Mesendoderm (in vitro differentiated cells): Measurements from ENCODE around the gene CPEB3.
"Not testable (repeated sequence)": the region's sequence is repeated elsewhere in the genome, so short reads cannot be mapped to it uniquely, and the experiment has no call there.

Experiments
- DNase-seq: peaks from one replicate; pipeline ENCODE4 v3.0.0; 2013
- H2AK5ac ChIP-seq: 2 replicates; pipeline ENCODE4 v1.6.1; 2013; ENCODE audit warnings: low read length, inconsistent platforms
- H2BK120ac ChIP-seq: 2 replicates; pipeline ENCODE4 v1.6.1; 2013; ENCODE audit warnings: low read depth, mild to moderate bottlenecking, low read length, moderate library complexity, mixed read lengths
- H2BK15ac ChIP-seq: replicated peaks from 2 replicates; pipeline ENCODE4 v1.6.1; 2013; ENCODE audit warnings: low read depth, mild to moderate bottlenecking, moderate library complexity
- H2BK5ac ChIP-seq: 2 replicates; pipeline ENCODE4 v1.6.1; 2013; ENCODE audit warnings: low read length, inconsistent platforms
- H3K18ac ChIP-seq: 2 replicates; pipeline ENCODE4 v1.6.1; 2013; ENCODE audit warnings: mild to moderate bottlenecking, low read length, mixed read lengths
- H3K23ac ChIP-seq: one replicate; pipeline ENCODE4 v1.6.1; 2013; ENCODE audit warnings: low read length
- H3K27ac ChIP-seq: 2 replicates; pipeline ENCODE4 v1.5.1; 2013; ENCODE audit warnings: low read depth, mild to moderate bottlenecking, inconsistent platforms, low read length, moderate library complexity
- H3K27me3 ChIP-seq: 2 replicates; pipeline ENCODE4 v1.6.1; 2013; ENCODE audit warnings: low read length, control low read depth, mild to moderate bottlenecking, inconsistent platforms; ENCODE audit not compliant: insufficient read depth, poor library complexity
- H3K36me3 ChIP-seq: 2 replicates; pipeline ENCODE4 v1.6.1; 2013; ENCODE audit warnings: low read length, inconsistent platforms; ENCODE audit not compliant: control insufficient read depth, insufficient read depth
- H3K4ac ChIP-seq: one replicate; pipeline ENCODE4 v1.6.1; 2013; ENCODE audit warnings: low read depth, mild to moderate bottlenecking, low read length, moderate library complexity
- H3K4me1 ChIP-seq: 2 replicates; pipeline ENCODE4 v1.6.1; 2013; ENCODE audit warnings: low read depth, low read length, inconsistent platforms; ENCODE audit not compliant: control insufficient read depth
- H3K4me2 ChIP-seq: 2 replicates; pipeline ENCODE4 v1.6.1; 2013; ENCODE audit warnings: low read length
- H3K4me3 ChIP-seq: 2 replicates; pipeline ENCODE4 v1.5.1; 2013; ENCODE audit warnings: mild to moderate bottlenecking, low read length
- H3K56ac ChIP-seq: one replicate; pipeline ENCODE4 v1.6.1; 2013; ENCODE audit warnings: low read length
- H3K79me1 ChIP-seq: 2 replicates; pipeline ENCODE4 v1.6.1; 2013; ENCODE audit warnings: low read length, inconsistent platforms
- H3K79me2 ChIP-seq: 2 replicates; pipeline ENCODE4 v1.6.1; 2013; ENCODE audit warnings: mild to moderate bottlenecking, low read length; ENCODE audit not compliant: control insufficient read depth, insufficient read depth
- H3K9ac ChIP-seq: 2 replicates; pipeline ENCODE4 v1.6.1; 2013; ENCODE audit warnings: low read length, inconsistent platforms
- H4K5ac ChIP-seq: one replicate; pipeline ENCODE4 v1.6.1; 2013; ENCODE audit warnings: low read length
- H4K8ac ChIP-seq: one replicate; pipeline ENCODE4 v1.6.1; 2013; ENCODE audit warnings: low read depth, mild to moderate bottlenecking, control low read depth, low read length, moderate library complexity
- WGBS: extraction: QIAGEN DNeasy Blood & Tissue Kit; methylation state at CpG from one replicate; pipeline ENCODE4 v1.1.7; 2013; ENCODE audit warnings: low lambda C conversion rate, missing lambda C conversion rate; ENCODE audit not compliant: insufficient coverage; ENCODE audit errors: extremely low coverage; 5-methylcytosine and 5-hydroxymethylcytosine counted together

CPEB3 gene

DNA sequence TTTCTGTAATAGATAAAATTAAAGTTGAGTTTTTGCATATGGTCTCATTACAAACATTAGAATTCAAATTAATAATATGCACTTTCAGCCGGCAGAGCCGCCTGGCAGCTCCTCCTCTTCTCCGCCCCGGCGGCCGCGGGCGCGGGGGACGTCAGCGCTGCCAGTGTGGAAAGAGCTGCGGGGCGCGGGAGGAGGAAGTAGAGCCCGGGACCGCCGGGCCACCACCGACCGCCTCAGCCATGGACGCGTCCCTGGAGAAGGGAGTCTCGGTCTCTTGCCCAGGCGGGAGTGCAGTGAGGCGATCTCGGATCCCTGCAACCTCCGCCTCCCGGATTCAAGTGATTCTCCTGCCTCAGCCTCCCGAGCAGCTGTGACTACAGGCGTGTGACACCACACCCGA lies 176.0 kb downstream of the CPEB3 start:
- not testable (repeated sequence) for H3K27me3 ChIP-seq

DNA sequence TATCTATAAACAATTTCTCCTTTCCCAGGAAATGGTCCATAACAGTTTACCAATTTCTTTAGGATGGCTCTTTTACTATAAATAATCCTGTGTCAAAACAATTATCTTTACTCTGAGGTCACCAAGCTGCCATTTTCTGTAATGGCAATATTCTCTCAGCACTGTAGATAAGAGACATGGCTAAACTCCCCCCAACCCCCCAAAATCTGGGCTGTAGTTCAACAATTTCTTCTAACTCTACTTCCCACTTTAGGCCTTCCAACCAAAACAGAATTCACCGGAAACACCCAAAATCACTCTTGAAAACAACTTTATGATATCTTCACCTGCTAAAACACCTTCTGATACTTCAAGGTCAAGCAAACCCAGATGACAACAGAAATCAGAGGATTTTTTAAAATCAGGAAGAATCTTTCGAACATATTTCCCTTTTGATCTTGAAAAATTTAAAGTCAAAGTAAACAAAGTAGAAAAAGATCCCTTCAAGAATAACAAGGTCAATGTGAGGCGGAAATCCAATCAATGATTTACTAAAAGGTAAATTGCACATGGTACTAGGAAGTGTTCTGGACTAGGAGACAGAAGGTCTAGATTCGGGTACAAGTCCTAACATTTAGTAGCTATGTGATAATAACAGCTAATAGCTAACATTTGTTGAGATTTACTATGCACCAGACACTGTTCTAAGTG lies 176.8 kb downstream of the CPEB3 start:
- H3K18ac ChIP-seq, result no peak overlapping the region
- H3K4me2 ChIP-seq, result no peak overlapping the region
- H3K9ac ChIP-seq, result no peak overlapping the region
- WGBS, result no CpG with 5 or more reads among the region's 4 CpGs
- H3K4me1 ChIP-seq, result peaks cover 2% of the 10 kb centered on the region
- no peak overlapping the region for H2BK5ac ChIP-seq
- no peak overlapping the region for H4K5ac ChIP-seq
- no peak overlapping the region for H4K8ac ChIP-seq
- no peaks in the 10 kb centered on the region for H3K79me2 ChIP-seq
- DNase-seq, result no peak
- H3K27me3 ChIP-seq, result no peaks in the 10 kb centered on the region
- H2BK120ac ChIP-seq, result no peak overlapping the region
- no peak overlapping the region for H2BK15ac ChIP-seq
- no peak overlapping the region for H3K23ac ChIP-seq
- no peak overlapping the region for H3K4me3 ChIP-seq
- no peaks in the 10 kb centered on the region for H3K79me1 ChIP-seq
- H3K36me3 ChIP-seq, result no peaks in the 10 kb centered on the region
- H3K27ac ChIP-seq, result no peak overlapping the region
- no peak overlapping the region for H3K56ac ChIP-seq
- no peak overlapping the region for H2AK5ac ChIP-seq
- no peak overlapping the region for H3K4ac ChIP-seq

More for the DNA sequence above, 176.0 kb downstream of the CPEB3 start:
- not testable (repeated sequence) for H3K79me1 ChIP-seq, H3K27ac ChIP-seq, H2AK5ac ChIP-seq, H4K8ac ChIP-seq, H3K4me3 ChIP-seq, H3K18ac ChIP-seq, H3K4me1 ChIP-seq, H3K23ac ChIP-seq, H3K56ac ChIP-seq, H2BK120ac ChIP-seq, H2BK15ac ChIP-seq, H2BK5ac ChIP-seq, H3K4ac ChIP-seq, DNase-seq, H3K9ac ChIP-seq, H3K4me2 ChIP-seq, H4K5ac ChIP-seq, H3K36me3 ChIP-seq, H3K79me2 ChIP-seq
- no CpG with 5 or more reads among the region's 30 CpGs for WGBS

DNA sequence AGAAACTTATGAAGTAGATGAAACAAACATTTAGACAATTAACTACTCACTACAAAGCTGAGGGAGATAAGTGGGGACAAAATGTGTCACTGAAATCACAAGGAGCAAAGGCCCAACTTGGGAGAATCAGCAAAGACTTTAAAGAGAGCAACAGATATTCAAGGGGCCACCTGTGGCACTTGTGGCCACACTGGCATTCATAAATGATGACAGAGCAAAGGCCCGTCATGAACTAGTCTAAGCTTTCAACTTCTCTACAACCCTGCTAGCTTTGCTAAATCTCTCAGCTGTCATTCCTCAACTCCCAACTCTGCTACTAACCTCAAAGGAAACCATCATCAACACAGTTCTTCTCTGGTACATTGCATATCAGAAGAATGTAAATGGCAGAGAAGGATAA lies 178.4 kb downstream of the CPEB3 start:
- no CpG with 5 or more reads among the region's 1 CpG for WGBS
- no peak for DNase-seq
- no peak overlapping the region for H3K27ac ChIP-seq

DNA sequence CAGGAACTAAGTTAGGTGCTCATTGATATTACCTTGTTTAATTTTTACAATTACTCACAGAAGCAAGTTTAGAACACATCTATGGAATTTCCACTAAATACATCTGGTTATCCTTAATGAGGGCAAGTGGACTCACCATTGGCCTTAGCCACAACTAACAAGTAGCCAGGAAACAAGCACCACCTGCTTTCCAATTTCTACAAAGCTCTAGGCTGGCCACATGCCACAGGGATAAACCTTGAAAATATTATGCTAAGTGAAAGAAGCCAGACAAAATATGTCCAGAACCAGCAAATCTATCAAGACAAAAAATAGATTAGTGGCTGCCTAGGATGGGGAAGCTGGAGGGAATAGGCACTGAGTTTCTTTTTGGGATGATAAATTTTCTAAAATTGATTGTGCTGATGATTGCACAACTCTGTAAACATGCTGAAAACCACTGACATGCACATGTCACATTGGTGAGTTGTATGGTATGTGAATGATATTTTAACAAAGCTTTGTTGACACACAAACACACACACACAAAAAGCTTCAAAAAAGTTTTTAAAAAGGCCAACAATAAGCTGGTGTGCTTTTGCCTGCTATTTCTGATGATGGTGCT lies 179.4 kb downstream of the CPEB3 start:
- Histone ChIP-seq H4K8ac (no peak overlapping the region), H3K27me3 (no peaks in the 10 kb centered on the region), H2AK5ac (no peak overlapping the region), H3K4me3 (no peak overlapping the region), H3K56ac (no peak overlapping the region), H3K79me1 (no peaks in the 10 kb centered on the region), H3K18ac (no peak overlapping the region), H2BK120ac (no peak overlapping the region), H3K36me3 (no peaks in the 10 kb centered on the region), H3K4me2 (no peak overlapping the region), H2BK5ac (no peak overlapping the region), H3K79me2 (no peaks in the 10 kb centered on the region), H3K4ac (no peak overlapping the region), H3K23ac (no peak overlapping the region), H3K9ac (no peak overlapping the region), H2BK15ac (no peak overlapping the region), H3K27ac (no peak overlapping the region), H3K4me1 (peaks cover 2% of the 10 kb centered on the region), H4K5ac (no peak overlapping the region)
- DNase-seq, result no peak

More for the DNA sequence above, 178.4 kb downstream of the CPEB3 start:
- no peak overlapping the region for H3K56ac ChIP-seq
- H3K27me3 ChIP-seq, result no peaks in the 10 kb centered on the region
- no peak overlapping the region for H3K4ac ChIP-seq
- no peak overlapping the region for H2BK15ac ChIP-seq
- H2BK5ac ChIP-seq, result no peak overlapping the region
- no peak overlapping the region for H4K8ac ChIP-seq
- H3K18ac ChIP-seq, result no peak overlapping the region
- H3K9ac ChIP-seq, result no peak overlapping the region
- H4K5ac ChIP-seq, result no peak overlapping the region
- no peaks in the 10 kb centered on the region for H3K79me1 ChIP-seq
- H2BK120ac ChIP-seq, result no peak overlapping the region
- no peak overlapping the region for H3K4me3 ChIP-seq
- no peaks in the 10 kb centered on the region for H3K36me3 ChIP-seq
- peaks cover 2% of the 10 kb centered on the region for H3K4me1 ChIP-seq
- H3K23ac ChIP-seq, result no peak overlapping the region
- H3K4me2 ChIP-seq, result no peak overlapping the region
- no peaks in the 10 kb centered on the region for H3K79me2 ChIP-seq
- no peak overlapping the region for H2AK5ac ChIP-seq

DNA sequence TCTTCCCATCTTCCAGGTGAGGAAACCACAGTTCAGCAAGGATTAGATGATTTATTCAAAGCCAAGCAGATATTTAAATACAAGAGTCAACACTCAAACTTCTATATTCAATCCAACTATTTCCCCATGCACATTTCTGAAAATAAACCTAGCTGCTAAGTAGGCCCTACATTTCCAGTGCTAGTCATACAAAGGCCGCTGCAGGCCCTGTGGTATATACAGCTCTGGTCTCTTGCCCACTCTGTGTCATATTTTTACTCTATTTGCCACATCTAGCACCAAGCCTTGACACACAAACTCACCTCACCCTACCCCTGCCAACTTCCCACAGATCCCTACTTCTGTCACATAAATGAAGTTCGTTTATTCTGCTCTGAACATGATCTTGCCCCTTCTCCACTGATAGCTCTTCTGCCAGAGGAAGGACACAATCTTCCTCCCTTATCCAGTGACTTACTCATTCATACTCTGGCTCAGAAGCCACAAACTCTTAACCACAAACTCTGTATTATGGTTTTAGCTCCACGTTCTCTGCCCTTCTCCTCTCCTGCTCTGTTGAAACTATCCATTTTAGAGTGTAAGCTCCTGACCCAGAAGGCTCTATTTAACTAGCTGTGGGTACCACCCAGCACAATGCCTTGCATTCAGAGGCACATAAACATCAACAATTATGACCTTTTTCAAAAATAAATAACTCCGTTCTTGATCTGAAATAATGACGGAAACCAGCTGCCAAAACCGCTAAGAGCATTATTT lies 180.7 kb downstream of the CPEB3 start:
- H3K79me1 ChIP-seq, result no peaks in the 10 kb centered on the region
- no peak overlapping the region for H4K8ac ChIP-seq
- no peaks in the 10 kb centered on the region for H3K36me3 ChIP-seq
- H2BK5ac ChIP-seq, result no peak overlapping the region
- H3K4me3 ChIP-seq, result no peak overlapping the region
- H3K79me2 ChIP-seq, result no peaks in the 10 kb centered on the region
- no peak for DNase-seq
- no peak overlapping the region for H3K9ac ChIP-seq
- no peak overlapping the region for H3K4ac ChIP-seq
- no peak overlapping the region for H3K4me2 ChIP-seq
- H3K27me3 ChIP-seq, result no peaks in the 10 kb centered on the region
- peaks cover 2% of the 10 kb centered on the region for H3K4me1 ChIP-seq
- no CpG with 5 or more reads among the region's 6 CpGs for WGBS
- H2AK5ac ChIP-seq, result no peak overlapping the region
- H4K5ac ChIP-seq, result no peak overlapping the region
- no peak overlapping the region for H3K18ac ChIP-seq
- no peak overlapping the region for H3K27ac ChIP-seq
- H3K23ac ChIP-seq, result no peak overlapping the region
- H2BK15ac ChIP-seq, result no peak overlapping the region
- no peak overlapping the region for H3K56ac ChIP-seq
- H2BK120ac ChIP-seq, result no peak overlapping the region
